GM23338 (cell line): ENCODE measurements around the gene PAEP. TPM values are rescaled to one million over a fixed set of nuclear protein-coding genes. Genes with fewer than 3 reads are reported as not detected.

Experiments
- ATAC-seq: fragments of 200-7000 bp; cut with Tn5 transposase; 3 replicates; pipeline ENCODE4 v1.9.1; 2020
- DNase-seq: peaks from one replicate; pipeline ENCODE4 v3.0.0-alpha.2; 2015; ENCODE audit warnings: low spot score
- H2AFZ ChIP-seq: fragments of 200-600 bp; sonication (generic); 2 replicates; pipeline ENCODE4 v1.8.0; 2016; ENCODE audit warnings: antibody characterized with exemption, mild to moderate bottlenecking, moderate library complexity
- H3F3A ChIP-seq: fragments of 200-600 bp; sonication (generic); replicated peaks from 2 replicates; pipeline ENCODE4 v1.8.0; 2017; ENCODE audit warnings: antibody characterized with exemption, mixed run types, low read depth
- H3K27ac ChIP-seq: fragments of 200-600 bp; sonication (generic); 2 replicates; pipeline ENCODE4 v1.6.1; 2016; ENCODE audit warnings: low read depth
- H3K27me3 ChIP-seq: fragments of 200-600 bp; sonication (generic); 2 replicates; pipeline ENCODE4 v1.8.0; 2016; ENCODE audit warnings: mild to moderate bottlenecking, mixed run types, moderate library complexity; ENCODE audit not compliant: insufficient read depth
- H3K36me3 ChIP-seq: fragments of 200-600 bp; sonication (generic); 2 replicates; pipeline ENCODE4 v1.8.0; 2016; ENCODE audit warnings: mild to moderate bottlenecking; ENCODE audit not compliant: insufficient read depth
- H3K4me1 ChIP-seq: fragments of 200-600 bp; sonication (generic); 2 replicates; pipeline ENCODE4 v1.8.0; 2016; ENCODE audit warnings: mild to moderate bottlenecking, moderate library complexity; ENCODE audit not compliant: insufficient read depth
- H3K4me2 ChIP-seq: fragments of 200-600 bp; sonication (generic); 2 replicates; pipeline ENCODE4 v1.7.1; 2017; ENCODE audit warnings: mixed run types
- H3K4me3 ChIP-seq: fragments of 200-600 bp; sonication (generic); 2 replicates; pipeline ENCODE4 v1.6.1; 2016; ENCODE audit warnings: mixed run types
- H3K79me2 ChIP-seq: fragments of 200-600 bp; sonication (generic); replicated peaks from 2 replicates; pipeline ENCODE4 v1.8.0; 2017; ENCODE audit warnings: mild to moderate bottlenecking; ENCODE audit not compliant: insufficient read depth
- H3K9me2 ChIP-seq: fragments of 200-600 bp; sonication (generic); 2 replicates; pipeline ENCODE4 v1.8.0; 2017; ENCODE audit not compliant: insufficient read depth
- H4K20me1 ChIP-seq: fragments of 200-600 bp; sonication (generic); replicated peaks from 2 replicates; pipeline ENCODE4 v1.8.0; 2017; ENCODE audit warnings: mild to moderate bottlenecking; ENCODE audit not compliant: insufficient read depth
- H3K27ac Mint-ChIP-seq: 2 replicates; pipeline ENCODE4 v1.8.0; 2020; ENCODE audit warnings: inconsistent platforms, mild to moderate bottlenecking, moderate library complexity, mixed read lengths
- H3K27me3 Mint-ChIP-seq: 3 replicates; pipeline ENCODE4 v1.8.0; 2022; ENCODE audit warnings: low read depth, mild to moderate bottlenecking, moderate library complexity, mixed read lengths, inconsistent platforms; ENCODE audit not compliant: insufficient read depth, poor library complexity
- H3K36me3 Mint-ChIP-seq: 3 replicates; pipeline ENCODE4 v1.8.0; 2021; ENCODE audit warnings: low read depth, mild to moderate bottlenecking, inconsistent platforms, moderate library complexity, mixed read lengths
- H3K4me1 Mint-ChIP-seq: 3 replicates; pipeline ENCODE4 v1.8.0; 2020; ENCODE audit warnings: mild to moderate bottlenecking, inconsistent platforms, mixed read lengths
- H3K4me3 Mint-ChIP-seq: 3 replicates; pipeline ENCODE4 v1.8.0; 2021; ENCODE audit warnings: moderate library complexity, mild to moderate bottlenecking, inconsistent platforms, mixed read lengths
- H3K9me3 Mint-ChIP-seq: 3 replicates; pipeline ENCODE4 v1.8.0; 2020; ENCODE audit warnings: moderate library complexity, mild to moderate bottlenecking, inconsistent platforms, mixed read lengths
- CREB1 ChIP-seq: fragments of 250-450 bp; sonication (Bioruptor Pico); IDR thresholded peaks from 2 replicates; pipeline ENCODE4 v1.5.0; 2020; ENCODE audit warnings: low read depth, mild to moderate bottlenecking, moderate library complexity
- ETS1 ChIP-seq: IDR thresholded peaks from 2 replicates; pipeline ENCODE4 v1.6.1; 2016; ENCODE audit warnings: antibody characterized with exemption
- EZH2phosphoT487 ChIP-seq: fragments of 200-600 bp; sonication (generic); IDR thresholded peaks from one replicate; pipeline ENCODE4 v1.8.1; 2018; ENCODE audit warnings: antibody characterized with exemption; ENCODE audit not compliant: unreplicated experiment
- NANOG ChIP-seq: IDR thresholded peaks from 2 replicates; pipeline ENCODE4 v1.6.1; 2016; ENCODE audit warnings: antibody characterized with exemption, borderline replicate concordance
- STAT1 ChIP-seq: IDR thresholded peaks from one replicate; pipeline ENCODE4 v1.6.1; 2016; ENCODE audit warnings: antibody characterized with exemption; ENCODE audit not compliant: unreplicated experiment
- ZNF114 ChIP-seq: fragments of 250-450 bp; sonication (Bioruptor Pico); IDR thresholded peaks from 2 replicates; pipeline ENCODE4 v1.5.0; 2020; ENCODE audit warnings: mild to moderate bottlenecking, moderate library complexity
- ZNF331 ChIP-seq: fragments of 250-450 bp; sonication (Bioruptor Pico); IDR thresholded peaks from 2 replicates; pipeline ENCODE4 v1.5.0; 2020; ENCODE audit warnings: low read depth, mild to moderate bottlenecking, moderate library complexity
- ZNF462 ChIP-seq: fragments of 250-450 bp; sonication (Bioruptor Pico); IDR thresholded peaks from 2 replicates; pipeline ENCODE4 v1.5.0; 2020; ENCODE audit warnings: mild to moderate bottlenecking, moderate library complexity
- polyA plus RNA-seq: library from polyadenylated mRNA; unstranded; fragments of >200 nt; fragmentation: Nextera tagmentation; extraction: Ambion mirVana; gene quantifications from 2 replicates; pipeline ENCODE4 v1.2.1, GENCODE V29; 2016
- total RNA-seq: library from RNA; depleted of rRNA; stranded (reverse); fragments of >200 nt; shearing (Covaris generic); gene quantifications from 2 replicates; pipeline ENCODE4 v1.2.3, GENCODE V29; 2014

PAEP gene
- total and polyA plus RNA-seq, 2 experiments from 2014 or later = not detected

- TF ChIP-seq ZNF462 (CRISPR knock-in tag) (no peak), ZNF331 (CRISPR knock-in tag) (no peak), CREB1 (CRISPR knock-in tag) (no peak)
Observed at GRCh38 chr9:135591506-135592330, 30.2 kb downstream of the PAEP start (continued).

GRCh38 chr9:135592331-135592590 lies 30.7 kb downstream of the PAEP start:
- Mint-ChIP-seq H3K4me3 (no peak overlapping the region), H3K27ac (no peak overlapping the region), H3K27me3 (peaks cover 4% of the 10 kb centered on the region), H3K4me1 (no peaks in the 10 kb centered on the region), H3K36me3 (no peaks in the 10 kb centered on the region), H3K9me3 (peaks cover 11% of the 10 kb centered on the region; the same call in 2 of the 3 replicates)
- H3F3A ChIP-seq = no peaks in the 10 kb centered on the region
- no peaks in the 10 kb centered on the region for H3K27me3 ChIP-seq
- no peak overlapping the region for H3K27ac ChIP-seq
- H4K20me1 ChIP-seq = no peaks in the 10 kb centered on the region
- no peaks in the 10 kb centered on the region for H3K4me1 ChIP-seq
- no peak overlapping the region for H3K4me2 ChIP-seq
- ATAC-seq (no peak), DNase-seq (no peak)
- no peak overlapping the region for H2AFZ ChIP-seq
- no peaks in the 10 kb centered on the region for H3K36me3 ChIP-seq
- 0 out of 2 replicates have a peak, but pooled peaks cover 3% of the 10 kb centered on the region for H3K9me2 ChIP-seq
- H3K4me3 ChIP-seq = no peak overlapping the region
- no peaks in the 10 kb centered on the region for H3K79me2 ChIP-seq
- TF ChIP-seq ETS1 = no peak
- TF ChIP-seq EZH2phosphoT487 = no peak
- TF ChIP-seq ZNF114 = no peak
- no peak for TF ChIP-seq NANOG
- TF ChIP-seq STAT1 = no peak
- TF ChIP-seq ZNF462 (CRISPR knock-in tag) = no peak
